ENCODE measurements around the gene HSPBP1. TPM values are rescaled to one million over a fixed set of nuclear protein-coding genes. Genes with fewer than 3 reads are reported as not detected.

HSPBP1 gene
- total RNA-seq, 4 donors from 2014 or later = 24.2 to 48.4 (median 31.2) TPM

DNA sequence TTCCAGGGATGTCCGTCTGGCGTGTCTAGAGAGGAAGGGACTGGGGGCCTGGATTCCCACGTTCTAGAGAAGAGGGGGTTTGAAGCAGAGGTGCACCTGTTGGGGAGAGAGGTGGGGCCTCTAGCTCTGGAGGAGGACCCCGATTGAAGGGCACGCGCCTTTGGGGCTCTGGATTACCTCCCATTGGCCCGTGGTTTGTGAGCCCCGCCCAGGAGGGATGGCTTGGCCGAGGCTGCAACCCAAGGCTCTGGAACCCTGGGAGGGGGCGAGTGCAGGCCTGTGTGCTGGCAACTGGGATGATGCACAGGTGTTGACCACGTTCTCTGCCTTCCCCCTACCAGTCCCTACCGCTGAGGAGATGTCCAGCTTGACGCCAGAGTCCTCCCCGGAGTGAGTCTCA lies 25.1 kb upstream of the HSPBP1 start:
- no peak for DNase-seq
- 77 to 80% methylated on average over 13 to 14 of the region's 14 CpGs for WGBS, 2 donors
- Histone ChIP-seq H3K4me1 (peaks cover 5 to 6% of the 10 kb centered on the region in 2 donors), H3K27ac (no peak overlapping the region), H3K9me3 (no peaks in the 10 kb centered on the region), H3K27me3 (no peaks in the 10 kb centered on the region), H3K4me3 (replicated peaks in 1 of 3) (no peak overlapping the region), H3K36me3 (no peaks in the 10 kb centered on the region)
- intact Hi-C loops (cut with DNase I) = loop anchor here (10.0 kb wide), 2 partner anchors 120 to 200 kb away; no protein-coding TSS in a partner anchor
- TF ChIP-seq, protein P1, sequence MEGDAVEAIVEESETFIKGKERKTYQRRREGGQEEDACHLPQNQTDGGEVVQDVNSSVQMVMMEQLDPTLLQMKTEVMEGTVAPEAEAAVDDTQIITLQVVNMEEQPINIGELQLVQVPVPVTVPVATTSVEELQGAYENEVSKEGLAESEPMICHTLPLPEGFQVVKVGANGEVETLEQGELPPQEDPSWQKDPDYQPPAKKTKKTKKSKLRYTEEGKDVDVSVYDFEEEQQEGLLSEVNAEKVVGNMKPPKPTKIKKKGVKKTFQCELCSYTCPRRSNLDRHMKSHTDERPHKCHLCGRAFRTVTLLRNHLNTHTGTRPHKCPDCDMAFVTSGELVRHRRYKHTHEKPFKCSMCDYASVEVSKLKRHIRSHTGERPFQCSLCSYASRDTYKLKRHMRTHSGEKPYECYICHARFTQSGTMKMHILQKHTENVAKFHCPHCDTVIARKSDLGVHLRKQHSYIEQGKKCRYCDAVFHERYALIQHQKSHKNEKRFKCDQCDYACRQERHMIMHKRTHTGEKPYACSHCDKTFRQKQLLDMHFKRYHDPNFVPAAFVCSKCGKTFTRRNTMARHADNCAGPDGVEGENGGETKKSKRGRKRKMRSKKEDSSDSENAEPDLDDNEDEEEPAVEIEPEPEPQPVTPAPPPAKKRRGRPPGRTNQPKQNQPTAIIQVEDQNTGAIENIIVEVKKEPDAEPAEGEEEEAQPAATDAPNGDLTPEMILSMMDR (IDR thresholded peaks at IDR 0.05) = no peak
- no peak for TF ChIP-seq POLR2A (IDR thresholded peaks at IDR 0.05)

DNA sequence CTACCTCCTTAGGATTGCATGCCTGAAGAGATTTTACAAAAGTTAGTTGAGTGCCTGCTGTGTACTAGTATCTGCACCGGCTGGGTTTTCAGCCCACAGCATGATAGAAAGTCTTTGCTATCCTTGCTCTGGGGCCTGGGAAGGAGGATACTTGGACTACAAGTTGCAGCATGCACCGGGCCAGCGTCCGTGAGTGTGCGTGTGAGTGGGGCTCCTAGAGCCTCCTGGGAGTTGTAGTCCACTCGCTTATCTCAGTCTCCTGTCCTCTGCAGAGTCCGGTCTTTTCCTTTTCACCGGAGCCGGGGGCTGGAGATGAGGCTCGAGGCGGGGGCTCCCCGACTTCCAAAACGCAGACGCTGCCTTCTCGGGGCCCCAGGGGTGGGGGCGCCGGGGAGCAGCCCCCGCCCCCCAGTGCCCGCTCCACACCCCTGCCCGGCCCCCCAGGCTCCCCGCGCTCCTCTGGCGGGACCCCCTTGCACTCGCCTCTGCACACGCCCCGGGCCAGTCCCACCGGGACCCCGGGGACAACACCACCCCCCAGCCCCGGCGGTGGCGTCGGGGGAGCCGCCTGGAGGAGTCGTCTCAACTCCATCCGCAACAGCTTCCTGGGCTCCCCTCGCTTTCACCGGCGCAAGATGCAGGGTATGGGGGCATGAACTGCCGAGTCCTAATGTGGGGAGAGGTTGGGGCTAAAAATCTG lies 24.5 kb upstream of the HSPBP1 start:
- no peak overlapping the region for H3K27ac ChIP-seq
- H3K4me3 ChIP-seq (replicated peaks in 1 of 3) = no peak overlapping the region
- H3K27me3 ChIP-seq = no peaks in the 10 kb centered on the region
- no peak for DNase-seq
- intact Hi-C loops (cut with DNase I) = loop anchor here (10.0 kb wide), 2 partner anchors 120 to 200 kb away; no protein-coding TSS in a partner anchor
- 91% methylated on average over 18 to 27 of the region's 39 CpGs for WGBS, 2 donors
- TF ChIP-seq, protein P1 (IDR thresholded peaks at IDR 0.05) = no peak
- TF ChIP-seq POLR2A (IDR thresholded peaks at IDR 0.05) = no peak
- peaks cover 5 to 6% of the 10 kb centered on the region in 2 donors for H3K4me1 ChIP-seq
- H3K9me3 ChIP-seq = no peaks in the 10 kb centered on the region
- no peaks in the 10 kb centered on the region for H3K36me3 ChIP-seq

DNA sequence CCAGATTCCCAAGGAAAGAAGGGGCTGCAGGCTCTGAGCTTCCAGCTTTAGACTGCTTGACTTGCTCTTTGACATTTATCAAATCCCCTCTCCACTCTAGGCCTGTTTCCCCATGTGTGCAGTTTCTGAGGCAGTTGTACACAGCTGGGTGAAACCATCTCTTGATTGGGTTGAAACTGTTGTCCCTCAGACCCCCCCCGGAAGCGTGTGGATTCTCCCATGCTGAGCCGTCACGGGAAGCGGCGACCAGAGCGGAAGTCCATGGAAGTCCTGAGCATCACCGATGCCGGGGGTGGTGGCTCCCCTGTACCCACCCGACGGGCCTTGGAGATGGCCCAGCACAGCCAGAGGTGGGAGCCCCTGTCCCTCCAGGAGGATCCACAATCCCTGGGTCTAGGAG lies 23.6 kb upstream of the HSPBP1 start:
- Histone ChIP-seq H3K9me3 (no peaks in the 10 kb centered on the region), H3K4me3 (replicated peaks in 1 of 3) (no peak overlapping the region), H3K27ac (no peak overlapping the region), H3K4me1 (peaks cover 5 to 6% of the 10 kb centered on the region in 2 donors), H3K27me3 (no peaks in the 10 kb centered on the region), H3K36me3 (no peaks in the 10 kb centered on the region)
- 89 to 95% methylated on average over 11 of the region's 11 CpGs for WGBS, 2 donors
- intact Hi-C loops (cut with DNase I) = loop anchor here (10.0 kb wide), 2 partner anchors 121 to 201 kb away; no protein-coding TSS in a partner anchor
- DNase-seq = no peak
- TF ChIP-seq, protein P1 (IDR thresholded peaks at IDR 0.05) = no peak
- TF ChIP-seq POLR2A (IDR thresholded peaks at IDR 0.05) = no peak

DNA sequence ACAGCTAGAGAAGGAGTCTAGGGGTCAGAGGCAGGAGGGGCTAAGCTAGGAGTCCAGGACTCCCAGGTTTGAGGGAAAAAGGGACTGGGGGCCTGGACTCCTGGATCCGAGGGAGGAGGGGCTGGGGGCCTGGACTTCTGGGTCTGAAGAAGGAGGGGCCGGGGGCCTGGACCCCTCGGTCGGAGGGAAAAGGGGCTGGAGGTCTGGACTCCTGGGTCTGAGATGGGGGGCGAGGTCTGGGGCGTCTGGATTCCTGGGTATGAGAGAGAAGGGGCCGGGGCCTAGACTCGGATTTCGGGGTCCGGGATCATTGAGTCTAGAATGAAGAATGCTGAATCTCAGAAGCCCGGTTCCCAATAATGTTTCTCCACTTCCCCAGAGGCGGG lies 22.4 kb upstream of the HSPBP1 start:
- Histone ChIP-seq H3K4me3 (replicated peaks in 1 of 3) (no peak overlapping the region), H3K4me1 (peaks cover 5 to 6% of the 10 kb centered on the region in 2 donors), H3K27me3 (no peaks in the 10 kb centered on the region), H3K27ac (no peak overlapping the region), H3K9me3 (no peaks in the 10 kb centered on the region), H3K36me3 (no peaks in the 10 kb centered on the region)
- TF ChIP-seq, protein P1 (IDR thresholded peaks at IDR 0.05) = no peak
- TF ChIP-seq POLR2A (IDR thresholded peaks at IDR 0.05) = no peak
- intact Hi-C loops (cut with DNase I) = loop anchor here (10.0 kb wide), 2 partner anchors 122 to 202 kb away; no protein-coding TSS in a partner anchor
- WGBS, 2 donors = 77 to 85% methylated on average over 12 of the region's 12 CpGs
- DNase-seq = no peak
